Panc1 (cell line): ENCODE data around the gene EXOC7.

Experiments used
- CTCF ChIP-seq: fragments of 450-650 bp; IDR thresholded peaks from 2 replicates; pipeline ENCODE4 v1.5.1; 2017; ENCODE audit warnings: mild to moderate bottlenecking
- POLR2AphosphoS5 ChIP-seq: IDR thresholded peaks from 2 replicates; pipeline ENCODE4 v1.6.1; 2012; ENCODE audit warnings: mild to moderate bottlenecking, low read depth, low read length, moderate library complexity
- SIN3A ChIP-seq: IDR thresholded peaks from 2 replicates; pipeline ENCODE4 v1.6.1; 2012; ENCODE audit warnings: low read depth, mild to moderate bottlenecking, low read length, moderate library complexity, borderline replicate concordance; ENCODE audit not compliant: insufficient read depth
- TCF7L2 ChIP-seq: IDR thresholded peaks from 2 replicates; pipeline ENCODE4 v1.6.1; 2011; ENCODE audit warnings: mild to moderate bottlenecking, low read depth, low read length, inconsistent platforms

GRCh38 chr17:76104140-76104895 is 731 bp upstream of the EXOC7 start:
- TF ChIP-seq CTCF (no peak), POLR2AphosphoS5 (no peak), SIN3A (no peak), TCF7L2 (no peak)
